Embryonic facial prominence (tissue), 1 donor: ENCODE results near the gene CDCA3.
A peak's percentile ranks its signal among the peaks of the same experiment; 100 is the strongest.

Experiments
- DNase-seq: peaks from one replicate; pipeline ENCODE4 v3.0.0-alpha.2; 2016; ENCODE audit errors: extremely low spot score

The CDCA3 gene

DNA sequence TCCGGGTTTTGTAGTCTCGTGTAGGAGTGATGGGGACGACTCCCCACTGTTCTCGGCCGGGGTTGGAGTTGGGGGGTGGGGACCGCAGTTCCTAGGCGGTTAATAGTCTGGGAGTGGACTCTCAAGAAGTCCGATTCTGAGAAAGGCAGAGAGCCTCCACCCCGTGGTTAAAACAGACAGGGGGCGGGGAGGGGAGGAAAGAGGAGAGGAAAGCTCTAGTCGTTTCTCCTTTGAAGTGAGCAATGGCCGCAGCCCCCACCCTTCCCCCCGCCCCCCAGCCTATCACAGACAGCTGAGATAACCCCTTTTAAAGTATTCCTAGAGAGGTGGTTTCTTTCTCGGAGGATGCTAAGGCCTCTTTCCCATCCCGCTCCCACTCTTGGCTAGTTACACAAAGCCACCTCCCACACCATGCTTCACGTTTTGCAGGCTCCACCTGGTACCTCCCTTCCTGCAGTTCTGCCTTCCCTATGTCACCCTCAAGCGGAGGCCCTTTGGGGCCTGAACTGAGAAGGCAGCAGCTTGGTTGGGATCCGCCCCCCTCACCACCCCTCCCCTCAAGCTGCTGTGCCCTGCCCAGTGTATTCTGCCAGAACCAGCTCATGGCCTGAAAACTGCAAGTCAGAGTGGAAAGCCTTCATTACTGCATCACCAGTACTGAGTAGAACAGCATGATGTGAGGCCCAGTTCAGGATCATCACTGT, 1.7 kb upstream of the CDCA3 start:
- no peak for DNase-seq

DNA sequence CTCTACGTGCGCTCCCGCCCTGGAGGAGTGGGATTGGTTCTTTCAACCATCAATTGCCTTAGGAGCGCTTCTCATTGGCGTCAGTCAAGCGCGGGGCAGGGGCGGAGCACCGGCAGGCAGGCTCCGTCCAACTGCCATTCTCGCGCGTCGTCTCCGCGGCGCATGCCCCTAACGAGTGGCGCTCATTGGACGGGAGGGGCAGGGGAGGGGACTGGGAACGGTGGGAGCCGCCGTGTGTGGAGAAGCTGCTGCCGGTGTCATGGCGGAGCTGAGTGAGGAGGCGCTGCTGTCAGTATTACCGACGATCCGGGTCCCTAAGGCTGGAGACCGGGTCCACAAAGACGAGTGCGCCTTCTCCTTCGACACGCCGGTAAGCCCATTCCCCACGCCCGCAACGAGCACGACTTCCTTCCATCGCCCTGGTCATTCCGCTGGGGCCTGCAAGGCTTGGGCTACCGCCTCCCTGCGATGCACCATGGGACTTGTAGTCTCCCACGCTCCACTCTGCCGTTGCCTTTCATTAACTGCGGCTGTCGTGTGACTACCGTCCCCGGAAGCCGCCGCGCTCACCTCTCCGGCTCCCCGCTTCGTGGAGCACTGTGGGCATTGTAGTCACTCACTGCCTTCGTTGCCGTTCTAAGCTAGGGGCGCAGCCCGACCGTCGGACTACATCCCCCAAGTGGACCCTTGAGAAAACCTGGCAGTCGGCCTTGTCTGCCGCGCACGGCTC, 1.0 kb upstream of the CDCA3 start, which contains the start of gene USP5:
Gene USP5 (plus strand): TSS at position 230 of the 730 bp plus-strand sequence. CDS start 30 bp downstream, at position 260.
- peak; percentile 98 for DNase-seq

DNA sequence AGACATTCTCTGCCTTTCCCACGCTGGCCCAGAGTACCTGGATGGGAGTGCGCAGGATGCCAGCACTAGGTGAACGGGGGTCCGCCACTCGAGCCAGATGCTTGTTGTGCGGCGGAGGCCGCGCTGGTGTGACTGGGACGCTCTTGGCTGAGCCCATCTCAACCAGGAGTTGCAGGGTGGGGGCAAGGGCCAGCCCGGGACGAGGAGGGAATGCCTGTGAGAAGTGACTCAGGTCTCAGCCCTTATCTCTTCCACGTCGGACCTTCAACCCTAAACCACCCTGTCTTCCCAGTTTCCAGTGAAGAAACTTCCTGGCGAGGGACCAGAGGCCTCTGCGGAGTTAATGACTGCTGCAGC, 312 bp downstream of the CDCA3 start:
- no peak for DNase-seq

DNA sequence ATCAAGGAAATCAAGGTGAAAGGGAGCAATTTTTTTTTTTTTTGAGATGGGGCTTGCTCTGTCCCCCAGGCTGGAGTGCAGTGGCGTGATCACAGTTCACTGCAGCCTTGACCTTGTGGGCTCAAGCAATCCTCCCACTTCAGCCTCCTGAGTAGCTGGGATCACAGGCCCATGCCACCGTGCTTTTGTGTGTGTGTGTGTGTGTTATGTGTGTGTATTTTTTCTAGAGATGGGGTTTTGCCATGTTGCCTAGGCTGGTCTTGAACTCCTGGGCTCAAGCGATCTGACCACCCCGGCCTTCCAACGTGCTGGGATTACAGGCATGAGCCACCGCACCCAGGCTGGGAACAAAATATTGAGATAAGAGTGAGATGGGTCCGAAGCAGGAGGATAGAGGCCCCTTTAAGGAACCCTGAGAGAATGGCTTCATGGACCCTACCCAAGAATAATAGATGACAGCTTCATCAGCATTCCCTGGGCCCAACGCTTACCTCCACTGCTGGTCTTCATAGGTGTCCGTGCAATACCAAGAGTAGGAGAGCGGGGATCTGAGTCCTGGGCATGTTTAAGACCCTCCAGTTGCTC, 1.0 kb downstream of the CDCA3 start:
- DNase-seq, result no peak

GRCh38 chr12:6849427-6849826, 1.7 kb downstream of the CDCA3 start:
- DNase-seq, result no peak

DNA sequence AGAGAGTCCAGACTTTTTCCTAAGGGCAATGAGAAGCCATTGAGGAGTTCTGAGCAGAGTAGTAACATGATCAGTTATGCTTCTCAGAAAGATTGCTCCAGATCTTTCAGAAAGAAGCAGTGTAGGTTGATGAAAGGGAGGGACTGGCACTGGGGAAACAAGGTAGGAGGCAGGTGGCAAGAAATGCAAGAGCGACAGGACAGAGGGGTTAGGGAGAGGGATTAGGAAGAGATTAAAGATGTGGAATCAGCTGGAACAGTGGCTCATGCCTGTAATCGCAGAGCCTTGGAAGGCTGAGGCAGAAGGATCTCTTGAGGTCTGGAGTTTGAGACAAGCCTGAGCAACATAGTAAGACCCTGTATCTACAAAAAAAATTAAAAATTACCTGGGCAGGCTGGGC, 3.4 kb downstream of the CDCA3 start:
- no peak for DNase-seq

GRCh38 chr12:6846316-6846869, 4.7 kb downstream of the CDCA3 start:
- no peak for DNase-seq

DNA sequence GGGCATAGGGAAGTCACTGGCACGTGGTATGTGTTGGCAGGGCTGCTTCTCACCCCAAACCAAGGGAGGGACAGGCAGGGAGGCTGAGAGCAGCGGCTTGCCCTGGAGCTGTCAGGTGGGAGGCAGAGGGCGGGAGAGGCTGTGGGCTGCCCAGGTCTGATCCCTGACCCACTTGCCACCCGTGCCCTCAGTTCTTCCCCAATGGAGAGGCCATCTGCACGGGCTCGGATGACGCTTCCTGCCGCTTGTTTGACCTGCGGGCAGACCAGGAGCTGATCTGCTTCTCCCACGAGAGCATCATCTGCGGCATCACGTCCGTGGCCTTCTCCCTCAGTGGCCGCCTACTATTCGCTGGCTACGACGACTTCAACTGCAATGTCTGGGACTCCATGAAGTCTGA, 5.7 kb downstream of the CDCA3 start:
- no peak for DNase-seq

DNA sequence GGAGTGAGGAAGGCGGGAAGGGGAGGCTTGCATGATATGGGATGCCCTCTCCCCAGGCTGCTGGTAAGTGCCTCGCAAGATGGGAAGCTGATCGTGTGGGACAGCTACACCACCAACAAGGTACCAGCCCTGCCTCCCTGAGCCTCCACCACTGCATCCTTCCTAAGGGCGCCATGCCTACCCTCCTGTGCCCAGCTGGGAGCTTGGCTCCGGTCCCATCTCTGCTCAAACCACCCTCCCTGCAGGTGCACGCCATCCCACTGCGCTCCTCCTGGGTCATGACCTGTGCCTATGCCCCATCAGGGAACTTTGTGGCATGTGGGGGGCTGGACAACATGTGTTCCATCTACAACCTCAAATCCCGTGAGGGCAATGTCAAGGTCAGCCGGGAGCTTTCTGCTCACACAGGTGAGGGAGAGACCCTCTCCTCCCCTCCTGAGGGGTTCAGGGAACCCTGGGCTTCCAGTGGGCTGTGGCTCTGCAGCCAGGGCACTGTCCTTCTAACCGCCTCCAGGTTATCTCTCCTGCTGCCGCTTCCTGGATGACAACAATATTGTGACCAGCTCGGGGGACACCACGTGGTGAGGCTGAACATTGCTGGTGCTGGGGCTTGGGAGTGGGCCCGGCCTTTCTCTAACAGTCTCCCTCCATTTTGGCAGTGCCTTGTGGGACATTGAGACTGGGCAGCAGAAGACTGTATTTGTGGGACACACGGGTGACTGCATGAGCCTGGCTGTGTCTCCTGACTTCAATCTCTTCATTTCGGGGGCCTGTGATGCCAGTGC, 7.8 kb downstream of the CDCA3 start:
- no peak for DNase-seq

- no peak for DNase-seq
These were observed 9.0 kb downstream of the CDCA3 start for GRCh38 chr12:6842075-6842474.

GRCh38 chr12:6840761-6841515, 10.1 kb downstream of the CDCA3 start, which contains the start of gene GNB3:
Gene GNB3 (plus strand): TSS chr12:6840925. CDS start chr12:6841288, 363 bp downstream.
- DNase-seq, result no peak

DNA sequence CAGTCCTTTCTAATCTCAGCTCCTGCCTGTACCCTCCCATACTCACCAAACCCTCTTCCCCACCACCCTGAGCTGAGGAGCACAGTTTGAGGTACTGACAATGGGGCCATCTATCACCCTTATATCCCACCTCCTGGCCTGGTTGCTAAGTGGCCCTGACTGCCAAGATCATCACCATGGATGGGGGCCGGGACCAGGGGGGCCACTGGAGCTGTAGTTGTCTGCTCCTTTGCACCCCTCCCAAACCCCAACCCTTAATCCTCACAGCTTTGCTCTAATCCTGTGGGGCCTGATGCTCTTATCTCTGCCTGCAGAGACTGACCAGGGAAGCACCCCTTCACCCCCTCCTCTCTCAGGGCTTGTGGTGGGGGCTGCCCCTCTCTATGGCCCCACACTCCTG, 10.8 kb downstream of the CDCA3 start:
- DNase-seq, result no peak

GRCh38 chr12:6839482-6840201, 11.4 kb downstream of the CDCA3 start:
- no peak for DNase-seq

DNA sequence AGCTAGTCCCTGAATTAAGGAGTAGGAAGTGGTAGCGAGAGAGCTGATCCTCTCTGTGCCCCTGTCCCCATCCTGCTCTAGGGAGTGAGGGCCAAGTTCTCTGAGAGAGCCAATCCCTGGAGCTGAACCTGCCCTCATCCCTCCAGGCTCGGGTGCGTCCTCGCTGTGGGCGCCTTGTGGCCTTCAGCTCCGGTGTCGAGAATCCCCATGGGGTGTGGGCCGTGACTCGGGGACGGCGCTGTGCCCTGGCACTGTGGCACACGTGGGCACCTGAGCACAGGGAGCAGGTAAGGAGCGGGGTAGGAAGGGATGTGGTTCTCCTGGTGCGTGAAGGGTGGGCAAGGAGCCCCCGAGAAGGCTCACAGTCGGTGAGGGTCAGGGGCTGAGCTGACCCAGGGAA, 12.2 kb downstream of the CDCA3 start:
- no peak for DNase-seq

DNA sequence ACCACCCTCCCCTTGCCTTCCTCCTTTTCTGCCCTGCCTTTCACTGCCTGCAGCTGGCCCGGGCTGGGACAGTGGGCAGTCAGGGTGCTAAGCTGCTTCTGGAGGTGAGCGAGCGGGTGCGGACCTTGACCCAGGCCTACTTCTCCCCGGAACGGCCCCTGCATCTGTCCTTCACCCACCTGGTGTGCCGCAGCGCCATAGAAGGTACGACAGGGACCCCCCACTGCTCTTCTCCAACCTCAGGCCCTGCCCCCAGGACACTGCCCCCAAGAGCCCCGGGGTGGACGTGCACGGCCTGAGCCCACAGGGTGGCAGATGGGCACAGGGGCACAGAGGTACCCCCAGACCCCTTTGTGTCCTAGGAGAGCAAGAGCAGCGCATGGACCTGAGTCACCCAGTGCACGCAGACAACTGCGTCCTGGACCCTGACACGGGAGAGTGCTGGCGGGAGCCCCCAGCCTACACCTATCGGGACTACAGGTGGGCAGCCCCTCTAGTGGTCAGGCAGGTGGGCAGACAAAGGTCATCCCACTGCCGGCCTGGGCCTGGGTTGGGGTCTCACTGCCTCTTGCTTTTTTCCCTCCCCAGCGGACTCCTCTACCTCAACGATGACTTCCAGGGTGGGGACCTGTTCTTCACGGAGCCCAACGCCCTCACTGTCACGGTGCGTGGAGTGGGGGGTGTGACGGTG, 13.6 kb downstream of the CDCA3 start:
- no peak for DNase-seq

DNA sequence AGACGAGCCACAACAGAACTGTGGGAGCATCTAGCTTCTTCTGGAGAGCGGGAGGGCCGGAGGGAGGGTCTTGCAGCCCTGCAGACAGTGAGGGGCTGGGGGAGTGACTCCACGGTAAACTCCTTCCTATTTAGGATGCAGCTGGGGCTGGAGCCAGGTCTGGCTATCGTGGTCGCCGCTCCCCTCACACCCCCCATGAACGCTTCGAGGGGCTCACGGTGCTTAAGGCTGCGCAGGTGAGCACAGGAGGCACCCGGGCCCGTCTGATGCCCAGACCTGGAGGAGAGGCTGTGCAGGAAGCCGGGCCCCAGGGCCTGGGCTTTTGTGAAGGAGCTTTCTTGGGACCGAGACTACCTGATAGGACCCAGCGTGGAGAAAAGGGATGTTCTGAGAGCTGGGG, 14.2 kb downstream of the CDCA3 start:
- no peak for DNase-seq

- no peak for DNase-seq
These were observed 16.2 kb downstream of the CDCA3 start for GRCh38 chr12:6834873-6835272.

GRCh38 chr12:6834254-6834653, 16.8 kb downstream of the CDCA3 start:
- DNase-seq, result no peak

- no peak for DNase-seq
These were observed 17.7 kb downstream of the CDCA3 start for GRCh38 chr12:6833189-6833890.
